K562 (cell line): ENCODE results near the gene NR5A2. TPM values are rescaled to one million over a fixed set of nuclear protein-coding genes. Genes with fewer than 3 reads are reported as not detected.

Experiments used
- GTF2F1 ChIP-seq: IDR thresholded peaks from 2 replicates; pipeline ENCODE4 v1.6.1; 2011; ENCODE audit warnings: low read depth, low read length, improper control_type of control experiment
- NEUROD1 ChIP-seq: fragments of 150-350 bp; IDR thresholded peaks from 2 replicates; pipeline ENCODE4 v1.6.1; 2014; ENCODE audit warnings: borderline replicate concordance, low read length, low read depth; ENCODE audit not compliant: partially characterized antibody
- PHF20 ChIP-seq: fragments of 450-650 bp; IDR thresholded peaks from 2 replicates; pipeline ENCODE4 v1.6.1; 2018; ENCODE audit not compliant: partially characterized antibody
- RNF2 ChIP-seq: sonication (generic); IDR thresholded peaks from 2 replicates; pipeline ENCODE4 v1.6.1; 2016
- SIRT6 ChIP-seq: IDR thresholded peaks from one replicate; pipeline ENCODE4 v1.6.1; 2012; ENCODE audit warnings: low read depth, mild to moderate bottlenecking, control low read depth, inconsistent platforms, low read length, moderate library complexity
- ZNF134 ChIP-seq: fragments of 250-450 bp; sonication (Bioruptor Pico); conservative IDR thresholded peaks from 2 replicates; pipeline ENCODE4 v1.4.0; 2020
- ZNF184 ChIP-seq: sonication (generic); formaldehyde crosslinking; IDR thresholded peaks from 2 replicates; pipeline ENCODE4 v1.5.0; 2020; ENCODE audit warnings: missing genetic modification reagents
- ZNF232 ChIP-seq: sonication (generic); formaldehyde crosslinking; IDR thresholded peaks from 2 replicates; pipeline ENCODE4 v1.8.0; 2022; ENCODE audit warnings: mild to moderate bottlenecking, missing genetic modification reagents
- ZNF551 ChIP-seq: fragments of 250-450 bp; sonication (Bioruptor Pico); IDR thresholded peaks from 2 replicates; pipeline ENCODE4 v1.5.0; 2021; ENCODE audit warnings: mild to moderate bottlenecking, moderate library complexity
- polyA plus RNA-seq, 8 experiments: library from polyadenylated mRNA; depleted of rRNA in 4 of 8; stranded (reverse) in 5 of 8; unstranded in 3 of 8; fragments of >200 nt; fragmentation: Nextera tagmentation in 2 of 8; fragmentation: Illumina TruSeq in 1 of 8; extraction: Ambion mirVana in 2 of 8; extraction: Trizol in 1 of 8; gene quantifications; 2 replicates each; pipeline versions ENCODE4 v1.2.1 to v1.2.3, GENCODE V29; 2011 to 2014; ENCODE audit warnings: inconsistent platforms in 1 of 8, missing spikeins in 1 of 8
- total RNA-seq, 7 experiments: library from RNA; depleted of rRNA in 6 of 7; stranded (reverse); fragments of >200 nt in 6 of 7; fragmentation: Illumina TruSeq in 2 of 7; extraction: Trizol in 2 of 7; gene quantifications; 2 replicates each; pipeline versions ENCODE4 v1.2.1 to v1.2.3, GENCODE V29; 2011 to 2021; ENCODE audit warnings: low replicate concordance in 1 of 7
- TF ChIP-seq, protein P1 (sequence below): IDR thresholded peaks from 2 replicates; pipeline ENCODE4 v1.6.1; 2011; ENCODE audit not compliant: insufficient read length; ENCODE audit errors: extremely low read depth
- TF ChIP-seq, protein P2 (sequence below): fragments of 450-650 bp; IDR thresholded peaks from 2 replicates; pipeline ENCODE4 v1.6.1; 2017; ENCODE audit warnings: antibody characterized with exemption
- TF ChIP-seq, protein P3 (sequence below): fragments of 450-650 bp; formaldehyde crosslinking; IDR thresholded peaks from 2 replicates; pipeline ENCODE4 v1.4.0; 2020; ENCODE audit warnings: mild to moderate bottlenecking
- TF ChIP-seq, protein P4 (sequence below): fragments of 250-450 bp; sonication (Bioruptor Pico); IDR thresholded peaks from 2 replicates; pipeline ENCODE4 v1.5.1; 2021; ENCODE audit warnings: mild to moderate bottlenecking
- TF ChIP-seq, protein P5 (sequence below): fragments of 250-450 bp; sonication (Bioruptor Pico); IDR thresholded peaks from 2 replicates; pipeline ENCODE4 v1.5.0; 2021
- TF ChIP-seq, protein P6 (sequence below): sonication (generic); formaldehyde crosslinking; IDR thresholded peaks from 2 replicates; pipeline ENCODE4 v1.8.0; 2022; ENCODE audit warnings: mild to moderate bottlenecking, missing genetic modification reagents, borderline replicate concordance

The NR5A2 gene
- total and polyA plus RNA-seq, 9 of the 15 experiments (the other 6 are each of a cell fraction or from before 2014, with no cell fraction given) = 0.13 to 0.40 (median 0.29) TPM

DNA sequence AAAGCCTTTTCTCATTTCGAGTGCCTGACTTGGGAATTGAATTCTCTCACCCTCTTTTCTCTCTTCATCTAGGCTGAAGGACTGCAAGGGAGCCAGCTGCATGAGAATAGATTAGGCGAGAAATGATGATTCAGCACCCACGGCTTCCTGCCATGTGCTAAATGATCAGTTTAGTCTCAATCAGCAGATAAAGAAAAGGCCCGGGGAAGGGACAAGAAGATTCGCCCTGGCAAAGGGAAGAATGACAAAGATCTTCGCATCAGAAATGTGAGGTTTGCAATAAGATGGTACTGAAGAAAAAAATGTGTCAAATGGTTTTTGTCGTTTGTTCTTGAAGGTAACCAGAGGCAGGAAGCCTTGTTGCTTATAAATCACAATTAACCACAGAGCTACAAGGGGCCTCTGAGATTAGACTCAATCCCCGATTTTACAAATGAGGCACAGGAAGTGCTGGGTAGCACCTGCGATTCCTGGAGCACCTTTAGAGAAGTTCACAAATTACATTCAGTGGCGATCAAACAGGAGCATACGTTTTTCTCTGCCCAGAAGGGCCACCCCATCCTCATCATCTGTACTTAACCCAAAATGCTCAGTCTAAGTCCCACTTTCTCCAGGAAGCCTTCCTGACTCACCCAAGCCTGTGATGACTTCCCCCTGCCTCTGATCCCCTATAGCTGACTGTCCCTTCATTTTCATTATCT lies 198.9 kb downstream of the NR5A2 start (continued):
- TF ChIP-seq, protein P1, sequence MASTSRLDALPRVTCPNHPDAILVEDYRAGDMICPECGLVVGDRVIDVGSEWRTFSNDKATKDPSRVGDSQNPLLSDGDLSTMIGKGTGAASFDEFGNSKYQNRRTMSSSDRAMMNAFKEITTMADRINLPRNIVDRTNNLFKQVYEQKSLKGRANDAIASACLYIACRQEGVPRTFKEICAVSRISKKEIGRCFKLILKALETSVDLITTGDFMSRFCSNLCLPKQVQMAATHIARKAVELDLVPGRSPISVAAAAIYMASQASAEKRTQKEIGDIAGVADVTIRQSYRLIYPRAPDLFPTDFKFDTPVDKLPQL = no peak
- TF ChIP-seq ZNF232 (CRISPR knock-in tag) (no peak), RNF2 (peak; percentile 71), PHF20 (no peak), ZNF134 (CRISPR knock-in tag) (no peak), ZNF184 (CRISPR knock-in tag) (no peak), GTF2F1 (no peak), SIRT6 (no peak), ZNF551 (CRISPR knock-in tag) (no peak), NEUROD1 (no peak)
- TF ChIP-seq, protein P2, sequence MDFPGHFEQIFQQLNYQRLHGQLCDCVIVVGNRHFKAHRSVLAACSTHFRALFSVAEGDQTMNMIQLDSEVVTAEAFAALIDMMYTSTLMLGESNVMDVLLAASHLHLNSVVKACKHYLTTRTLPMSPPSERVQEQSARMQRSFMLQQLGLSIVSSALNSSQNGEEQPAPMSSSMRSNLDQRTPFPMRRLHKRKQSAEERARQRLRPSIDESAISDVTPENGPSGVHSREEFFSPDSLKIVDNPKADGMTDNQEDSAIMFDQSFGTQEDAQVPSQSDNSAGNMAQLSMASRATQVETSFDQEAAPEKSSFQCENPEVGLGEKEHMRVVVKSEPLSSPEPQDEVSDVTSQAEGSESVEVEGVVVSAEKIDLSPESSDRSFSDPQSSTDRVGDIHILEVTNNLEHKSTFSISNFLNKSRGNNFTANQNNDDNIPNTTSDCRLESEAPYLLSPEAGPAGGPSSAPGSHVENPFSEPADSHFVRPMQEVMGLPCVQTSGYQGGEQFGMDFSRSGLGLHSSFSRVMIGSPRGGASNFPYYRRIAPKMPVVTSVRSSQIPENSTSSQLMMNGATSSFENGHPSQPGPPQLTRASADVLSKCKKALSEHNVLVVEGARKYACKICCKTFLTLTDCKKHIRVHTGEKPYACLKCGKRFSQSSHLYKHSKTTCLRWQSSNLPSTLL = no peak
- TF ChIP-seq, protein P3, sequence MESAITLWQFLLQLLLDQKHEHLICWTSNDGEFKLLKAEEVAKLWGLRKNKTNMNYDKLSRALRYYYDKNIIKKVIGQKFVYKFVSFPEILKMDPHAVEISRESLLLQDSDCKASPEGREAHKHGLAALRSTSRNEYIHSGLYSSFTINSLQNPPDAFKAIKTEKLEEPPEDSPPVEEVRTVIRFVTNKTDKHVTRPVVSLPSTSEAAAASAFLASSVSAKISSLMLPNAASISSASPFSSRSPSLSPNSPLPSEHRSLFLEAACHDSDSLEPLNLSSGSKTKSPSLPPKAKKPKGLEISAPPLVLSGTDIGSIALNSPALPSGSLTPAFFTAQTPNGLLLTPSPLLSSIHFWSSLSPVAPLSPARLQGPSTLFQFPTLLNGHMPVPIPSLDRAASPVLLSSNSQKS (CRISPR knock-in tag) = no peak
- TF ChIP-seq, protein P4, sequence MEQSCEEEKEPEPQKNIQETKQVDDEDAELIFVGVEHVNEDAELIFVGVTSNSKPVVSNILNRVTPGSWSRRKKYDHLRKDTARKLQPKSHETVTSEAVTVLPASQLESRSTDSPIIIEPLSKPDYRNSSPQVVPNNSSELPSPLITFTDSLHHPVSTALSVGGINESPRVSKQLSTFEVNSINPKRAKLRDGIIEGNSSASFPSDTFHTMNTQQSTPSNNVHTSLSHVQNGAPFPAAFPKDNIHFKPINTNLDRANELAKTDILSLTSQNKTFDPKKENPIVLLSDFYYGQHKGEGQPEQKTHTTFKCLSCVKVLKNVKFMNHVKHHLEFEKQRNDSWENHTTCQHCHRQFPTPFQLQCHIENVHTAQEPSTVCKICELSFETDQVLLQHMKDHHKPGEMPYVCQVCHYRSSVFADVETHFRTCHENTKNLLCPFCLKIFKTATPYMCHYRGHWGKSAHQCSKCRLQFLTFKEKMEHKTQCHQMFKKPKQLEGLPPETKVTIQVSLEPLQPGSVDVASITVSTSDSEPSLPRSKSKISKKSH (CRISPR knock-in tag) = no peak
- TF ChIP-seq, protein P5, sequence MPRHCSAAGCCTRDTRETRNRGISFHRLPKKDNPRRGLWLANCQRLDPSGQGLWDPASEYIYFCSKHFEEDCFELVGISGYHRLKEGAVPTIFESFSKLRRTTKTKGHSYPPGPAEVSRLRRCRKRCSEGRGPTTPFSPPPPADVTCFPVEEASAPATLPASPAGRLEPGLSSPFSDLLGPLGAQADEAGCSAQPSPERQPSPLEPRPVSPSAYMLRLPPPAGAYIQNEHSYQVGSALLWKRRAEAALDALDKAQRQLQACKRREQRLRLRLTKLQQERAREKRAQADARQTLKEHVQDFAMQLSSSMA (CRISPR knock-in tag) = no peak
- TF ChIP-seq, protein P6, sequence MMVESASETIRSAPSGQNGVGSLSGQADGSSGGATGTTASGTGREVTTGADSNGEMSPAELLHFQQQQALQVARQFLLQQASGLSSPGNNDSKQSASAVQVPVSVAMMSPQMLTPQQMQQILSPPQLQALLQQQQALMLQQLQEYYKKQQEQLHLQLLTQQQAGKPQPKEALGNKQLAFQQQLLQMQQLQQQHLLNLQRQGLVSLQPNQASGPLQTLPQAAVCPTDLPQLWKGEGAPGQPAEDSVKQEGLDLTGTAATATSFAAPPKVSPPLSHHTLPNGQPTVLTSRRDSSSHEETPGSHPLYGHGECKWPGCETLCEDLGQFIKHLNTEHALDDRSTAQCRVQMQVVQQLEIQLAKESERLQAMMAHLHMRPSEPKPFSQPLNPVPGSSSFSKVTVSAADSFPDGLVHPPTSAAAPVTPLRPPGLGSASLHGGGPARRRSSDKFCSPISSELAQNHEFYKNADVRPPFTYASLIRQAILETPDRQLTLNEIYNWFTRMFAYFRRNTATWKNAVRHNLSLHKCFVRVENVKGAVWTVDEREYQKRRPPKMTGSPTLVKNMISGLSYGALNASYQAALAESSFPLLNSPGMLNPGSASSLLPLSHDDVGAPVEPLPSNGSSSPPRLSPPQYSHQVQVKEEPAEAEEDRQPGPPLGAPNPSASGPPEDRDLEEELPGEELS (CRISPR knock-in tag) = no peak
